ENCODE data around the gene NUP42. TPM values are rescaled to one million over a fixed set of nuclear protein-coding genes. Genes with fewer than 3 reads are reported as not detected.

The NUP42 gene
- 26.6 TPM for polyA plus RNA-seq (2013, experiment 1 of 2)
- 28.4 TPM for polyA plus RNA-seq (2013, experiment 2 of 2)

GRCh38 chr7:23181684-23182553, at the start of gene NUP42:
Gene NUP42 (plus strand): TSS chr7:23182048. CDS start chr7:23182086, 38 bp downstream.
- Histone ChIP-seq H3K4me2 (ENCODE audit: low read length) (peak within 1 kb of the TSS; percentile 77), H3K4me3 (ENCODE audit: low read length) (peak within 1 kb of the TSS; percentile 83), H3K27me3 (ENCODE audit: insufficient read depth, low read length, poor library complexity) (no peaks in the 10 kb centered on the region), H3K23ac (ENCODE audit: low read length) (no peak within 1 kb of the TSS), H3K79me1 (ENCODE audit: low read length) (no peaks in the 10 kb centered on the region), H3K56ac (ENCODE audit: low read length) (peak within 1 kb of the TSS; percentile 95), H4K5ac (ENCODE audit: low read length) (peak within 1 kb of the TSS; percentile 94), H3K18ac (ENCODE audit: low read length) (no peak within 1 kb of the TSS), H3K27ac (ENCODE audit: low read depth, low read length) (peak within 1 kb of the TSS; percentile 69), H3K9ac (ENCODE audit: low read length) (peak within 1 kb of the TSS; percentile 86), H3K79me2 (ENCODE audit: control insufficient read depth, insufficient read depth, low read length) (peaks cover 14% of the 10 kb centered on the region), H3K36me3 (ENCODE audit: control insufficient read depth, insufficient read depth, low read length) (no peaks in the 10 kb centered on the region), H2BK5ac (ENCODE audit: low read length) (no peak within 1 kb of the TSS), H3K4ac (ENCODE audit: low read depth, low read length) (peak within 1 kb of the TSS; percentile 44), H2BK15ac (replicated peaks; ENCODE audit: low read depth) (no peak within 1 kb of the TSS), H3K4me1 (ENCODE audit: control insufficient read depth, low read depth, low read length) (peaks cover 2% of the 10 kb centered on the region), H2BK120ac (ENCODE audit: low read depth, low read length) (peak within 1 kb of the TSS; percentile 31), H2AK5ac (ENCODE audit: low read length) (no peak within 1 kb of the TSS), H4K8ac (ENCODE audit: low read depth, low read length) (no peak within 1 kb of the TSS)
- peak; percentile 100 for DNase-seq
- WGBS (ENCODE audit: extremely low coverage, insufficient coverage, low lambda C conversion rate): no CpG with 5 or more reads among the region's 63 CpGs

GRCh38 chr7:23133797-23134196, 48.1 kb upstream of the NUP42 start:
- Histone ChIP-seq H3K56ac (ENCODE audit: low read length) (no peak overlapping the region), H2AK5ac (ENCODE audit: low read length) (no peak overlapping the region), H3K27ac (ENCODE audit: low read depth, low read length) (no peak overlapping the region), H3K79me1 (ENCODE audit: low read length) (no peaks in the 10 kb centered on the region), H3K9ac (ENCODE audit: low read length) (no peak overlapping the region), H3K18ac (ENCODE audit: low read length) (no peak overlapping the region), H3K23ac (ENCODE audit: low read length) (no peak overlapping the region), H3K79me2 (ENCODE audit: control insufficient read depth, insufficient read depth, low read length) (no peaks in the 10 kb centered on the region), H4K5ac (ENCODE audit: low read length) (no peak overlapping the region), H3K4me1 (ENCODE audit: control insufficient read depth, low read depth, low read length) (no peaks in the 10 kb centered on the region), H2BK5ac (ENCODE audit: low read length) (no peak overlapping the region), H2BK15ac (replicated peaks; ENCODE audit: low read depth) (no peak overlapping the region), H3K36me3 (ENCODE audit: control insufficient read depth, insufficient read depth, low read length) (no peaks in the 10 kb centered on the region), H4K8ac (ENCODE audit: low read depth, low read length) (no peak overlapping the region), H3K4me3 (ENCODE audit: low read length) (no peak overlapping the region), H3K27me3 (ENCODE audit: insufficient read depth, low read length, poor library complexity) (no peaks in the 10 kb centered on the region), H2BK120ac (ENCODE audit: low read depth, low read length) (no peak overlapping the region), H3K4ac (ENCODE audit: low read depth, low read length) (no peak overlapping the region), H3K4me2 (ENCODE audit: low read length) (no peak overlapping the region)
- no peak for DNase-seq

GRCh38 chr7:23135755-23136154, 46.1 kb upstream of the NUP42 start:
- Histone ChIP-seq H3K4ac (ENCODE audit: low read depth, low read length) (no peak overlapping the region), H3K18ac (ENCODE audit: low read length) (no peak overlapping the region), H3K79me1 (ENCODE audit: low read length) (no peaks in the 10 kb centered on the region), H3K27me3 (ENCODE audit: insufficient read depth, low read length, poor library complexity) (no peaks in the 10 kb centered on the region), H3K56ac (ENCODE audit: low read length) (no peak overlapping the region), H3K27ac (ENCODE audit: low read depth, low read length) (no peak overlapping the region), H4K5ac (ENCODE audit: low read length) (no peak overlapping the region), H2BK120ac (ENCODE audit: low read depth, low read length) (no peak overlapping the region), H2BK5ac (ENCODE audit: low read length) (no peak overlapping the region), H3K4me3 (ENCODE audit: low read length) (no peak overlapping the region), H3K4me2 (ENCODE audit: low read length) (no peak overlapping the region), H3K79me2 (ENCODE audit: control insufficient read depth, insufficient read depth, low read length) (no peaks in the 10 kb centered on the region), H4K8ac (ENCODE audit: low read depth, low read length) (no peak overlapping the region), H3K9ac (ENCODE audit: low read length) (no peak overlapping the region), H3K4me1 (ENCODE audit: control insufficient read depth, low read depth, low read length) (no peaks in the 10 kb centered on the region), H3K23ac (ENCODE audit: low read length) (no peak overlapping the region), H2AK5ac (ENCODE audit: low read length) (no peak overlapping the region), H2BK15ac (replicated peaks; ENCODE audit: low read depth) (no peak overlapping the region), H3K36me3 (ENCODE audit: control insufficient read depth, insufficient read depth, low read length) (no peaks in the 10 kb centered on the region)
- no peak for DNase-seq
- WGBS (ENCODE audit: extremely low coverage, insufficient coverage, low lambda C conversion rate): no CpG with 5 or more reads among the region's 1 CpG

- Histone ChIP-seq H2BK15ac (replicated peaks; ENCODE audit: low read depth) (no peak overlapping the region), H3K27ac (ENCODE audit: low read depth, low read length) (no peak overlapping the region), H4K8ac (ENCODE audit: low read depth, low read length) (no peak overlapping the region), H3K36me3 (ENCODE audit: control insufficient read depth, insufficient read depth, low read length) (no peaks in the 10 kb centered on the region), H4K5ac (ENCODE audit: low read length) (no peak overlapping the region), H3K56ac (ENCODE audit: low read length) (no peak overlapping the region), H3K23ac (ENCODE audit: low read length) (no peak overlapping the region), H3K79me2 (ENCODE audit: control insufficient read depth, insufficient read depth, low read length) (no peaks in the 10 kb centered on the region), H3K4me2 (ENCODE audit: low read length) (no peak overlapping the region), H3K4ac (ENCODE audit: low read depth, low read length) (no peak overlapping the region), H2BK5ac (ENCODE audit: low read length) (no peak overlapping the region), H3K79me1 (ENCODE audit: low read length) (no peaks in the 10 kb centered on the region), H3K4me1 (ENCODE audit: control insufficient read depth, low read depth, low read length) (no peaks in the 10 kb centered on the region), H3K18ac (ENCODE audit: low read length) (no peak overlapping the region), H2BK120ac (ENCODE audit: low read depth, low read length) (no peak overlapping the region), H2AK5ac (ENCODE audit: low read length) (no peak overlapping the region), H3K27me3 (ENCODE audit: insufficient read depth, low read length, poor library complexity) (no peaks in the 10 kb centered on the region), H3K4me3 (ENCODE audit: low read length) (no peak overlapping the region), H3K9ac (ENCODE audit: low read length) (no peak overlapping the region)
- DNase-seq: no peak
- no CpG with 5 or more reads among the region's 1 CpG for WGBS (ENCODE audit: extremely low coverage, insufficient coverage, low lambda C conversion rate)
Observed at GRCh38 chr7:23136216-23136615, 45.6 kb upstream of the NUP42 start.

- H2BK120ac ChIP-seq (ENCODE audit: low read depth, low read length): no peak overlapping the region
- WGBS (ENCODE audit: extremely low coverage, insufficient coverage, low lambda C conversion rate): no CpG with 5 or more reads among the region's 6 CpGs
- no peak overlapping the region for H2BK15ac ChIP-seq (replicated peaks; ENCODE audit: low read depth)
- no peaks in the 10 kb centered on the region for H3K79me2 ChIP-seq (ENCODE audit: control insufficient read depth, insufficient read depth, low read length)
- H3K4me1 ChIP-seq (ENCODE audit: control insufficient read depth, low read depth, low read length): no peaks in the 10 kb centered on the region
- no peak overlapping the region for H3K4me2 ChIP-seq (ENCODE audit: low read length)
- H4K8ac ChIP-seq (ENCODE audit: low read depth, low read length): no peak overlapping the region
- DNase-seq: no peak
- H3K36me3 ChIP-seq (ENCODE audit: control insufficient read depth, insufficient read depth, low read length): peaks cover 5% of the 10 kb centered on the region
- H3K27me3 ChIP-seq (ENCODE audit: insufficient read depth, low read length, poor library complexity): no peaks in the 10 kb centered on the region
- H3K23ac ChIP-seq (ENCODE audit: low read length): no peak overlapping the region
- no peak overlapping the region for H2AK5ac ChIP-seq (ENCODE audit: low read length)
- no peaks in the 10 kb centered on the region for H3K79me1 ChIP-seq (ENCODE audit: low read length)
- H3K56ac ChIP-seq (ENCODE audit: low read length): no peak overlapping the region
- no peak overlapping the region for H3K4me3 ChIP-seq (ENCODE audit: low read length)
- no peak overlapping the region for H3K9ac ChIP-seq (ENCODE audit: low read length)
- no peak overlapping the region for H4K5ac ChIP-seq (ENCODE audit: low read length)
- no peak overlapping the region for H3K27ac ChIP-seq (ENCODE audit: low read depth, low read length)
- H3K18ac ChIP-seq (ENCODE audit: low read length): no peak overlapping the region
- no peak overlapping the region for H2BK5ac ChIP-seq (ENCODE audit: low read length)
- no peak overlapping the region for H3K4ac ChIP-seq (ENCODE audit: low read depth, low read length)
Observed at GRCh38 chr7:23157679-23158078, 24.2 kb upstream of the NUP42 start.

GRCh38 chr7:23158546-23158945, 23.3 kb upstream of the NUP42 start:
- Histone ChIP-seq H3K23ac (ENCODE audit: low read length) (no peak overlapping the region), H3K79me1 (ENCODE audit: low read length) (no peaks in the 10 kb centered on the region), H3K79me2 (ENCODE audit: control insufficient read depth, insufficient read depth, low read length) (no peaks in the 10 kb centered on the region), H3K56ac (ENCODE audit: low read length) (no peak overlapping the region), H2AK5ac (ENCODE audit: low read length) (no peak overlapping the region), H3K27ac (ENCODE audit: low read depth, low read length) (no peak overlapping the region), H3K18ac (ENCODE audit: low read length) (no peak overlapping the region), H4K8ac (ENCODE audit: low read depth, low read length) (no peak overlapping the region), H3K4ac (ENCODE audit: low read depth, low read length) (no peak overlapping the region), H3K9ac (ENCODE audit: low read length) (no peak overlapping the region), H2BK15ac (replicated peaks; ENCODE audit: low read depth) (no peak overlapping the region), H3K4me2 (ENCODE audit: low read length) (no peak overlapping the region), H3K36me3 (ENCODE audit: control insufficient read depth, insufficient read depth, low read length) (peaks cover 4% of the 10 kb centered on the region), H2BK5ac (ENCODE audit: low read length) (no peak overlapping the region), H3K27me3 (ENCODE audit: insufficient read depth, low read length, poor library complexity) (no peaks in the 10 kb centered on the region), H4K5ac (ENCODE audit: low read length) (no peak overlapping the region), H3K4me1 (ENCODE audit: control insufficient read depth, low read depth, low read length) (no peaks in the 10 kb centered on the region), H2BK120ac (ENCODE audit: low read depth, low read length) (no peak overlapping the region), H3K4me3 (ENCODE audit: low read length) (no peak overlapping the region)
- no CpG with 5 or more reads among the region's 2 CpGs for WGBS (ENCODE audit: extremely low coverage, insufficient coverage, low lambda C conversion rate)
- DNase-seq: no peak

Measured in mesendoderm (in vitro differentiated cells).